GM19324 (cell line): ENCODE measurements around the gene ZNRF1.
A peak's percentile ranks its signal among the peaks of the same experiment; 100 is the strongest.
"Not testable (repeated sequence)": the region's sequence is repeated elsewhere in the genome, so short reads cannot be mapped to it uniquely, and the experiment has no call there.

Experiments used
- ATAC-seq: cut with Tn5 transposase; IDR thresholded peaks from one replicate; pipeline ENCODE4 v1.9.1; 2021; ENCODE audit warnings: mild to moderate bottlenecking, moderate library complexity; ENCODE audit not compliant: unreplicated experiment, low FRiP score

The ZNRF1 gene

DNA sequence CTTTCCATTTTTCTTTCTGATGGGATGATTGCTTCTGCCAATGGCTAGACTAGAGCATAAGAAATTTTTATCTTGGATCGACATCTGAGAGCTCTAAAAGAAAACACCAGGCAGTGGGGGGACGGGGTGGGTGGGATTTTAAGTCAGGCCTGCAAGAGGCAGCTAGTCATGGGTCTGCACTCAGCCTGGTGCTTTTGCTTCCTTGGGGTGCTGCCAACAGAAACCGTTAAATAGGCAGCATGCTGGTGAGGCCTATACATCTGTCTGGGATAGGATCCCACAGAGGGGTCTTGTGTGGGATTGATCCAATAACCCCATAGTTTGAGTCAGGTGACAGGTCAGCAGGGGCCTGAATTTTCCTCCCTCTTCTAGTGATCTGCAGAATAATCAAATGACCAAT, 26.9 kb downstream of the ZNRF1 start:
- no peak for ATAC-seq

DNA sequence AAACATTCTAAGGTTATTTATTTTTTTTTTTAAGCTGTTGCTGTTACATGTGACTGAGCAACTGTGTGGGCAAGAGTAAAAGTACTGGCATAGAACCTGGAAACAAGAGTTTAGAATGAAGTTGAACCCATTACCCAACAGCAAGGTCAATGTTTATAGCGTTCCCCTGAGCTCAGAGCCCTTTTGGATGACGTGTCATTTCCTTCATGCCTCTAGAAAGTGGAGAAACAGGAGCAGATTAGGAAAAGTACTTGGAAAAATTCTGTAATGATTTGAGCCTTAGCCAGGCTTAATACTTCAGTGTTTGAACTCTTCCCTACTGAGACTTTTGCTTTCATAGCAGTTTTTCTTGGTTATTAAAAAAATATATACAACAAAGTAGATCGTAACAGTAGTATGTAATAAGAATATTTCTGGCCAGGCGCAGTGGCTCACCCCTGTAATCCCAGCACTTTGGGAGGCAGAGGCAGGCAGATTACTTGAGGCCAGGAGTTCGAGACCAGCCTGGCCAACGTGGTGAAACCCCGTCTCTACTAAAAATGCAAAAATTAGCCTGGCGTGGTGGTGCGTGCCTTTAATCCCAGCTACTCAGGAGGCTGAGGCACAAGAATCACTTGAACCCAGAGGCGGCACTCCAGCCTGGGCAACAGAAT, 27.5 kb downstream of the ZNRF1 start:
- not testable (repeated sequence) for ATAC-seq

DNA sequence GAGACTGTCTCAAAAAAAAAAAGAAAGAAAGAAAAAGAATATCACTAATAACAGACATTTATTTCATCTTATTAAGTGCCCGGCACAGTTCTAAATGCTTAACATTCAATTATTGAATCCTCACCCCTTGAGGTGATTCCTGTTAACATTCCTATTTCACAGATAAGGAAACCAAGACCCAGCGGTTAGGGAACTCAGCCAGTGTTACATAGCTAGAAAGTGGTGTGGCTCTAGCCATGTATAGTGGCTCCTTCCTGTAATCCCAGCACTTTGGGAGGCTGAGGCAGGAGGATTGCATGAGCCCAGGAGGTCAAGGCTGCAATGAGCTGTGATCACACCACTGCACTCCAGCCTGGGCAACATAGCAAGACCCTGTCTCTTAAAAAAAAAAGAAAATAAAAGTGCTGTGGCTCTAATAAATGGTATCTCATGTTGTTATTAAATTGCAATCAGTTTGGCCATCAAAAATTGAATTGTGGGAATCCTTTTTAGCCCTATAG, 28.1 kb downstream of the ZNRF1 start:
- ATAC-seq, result no peak

DNA sequence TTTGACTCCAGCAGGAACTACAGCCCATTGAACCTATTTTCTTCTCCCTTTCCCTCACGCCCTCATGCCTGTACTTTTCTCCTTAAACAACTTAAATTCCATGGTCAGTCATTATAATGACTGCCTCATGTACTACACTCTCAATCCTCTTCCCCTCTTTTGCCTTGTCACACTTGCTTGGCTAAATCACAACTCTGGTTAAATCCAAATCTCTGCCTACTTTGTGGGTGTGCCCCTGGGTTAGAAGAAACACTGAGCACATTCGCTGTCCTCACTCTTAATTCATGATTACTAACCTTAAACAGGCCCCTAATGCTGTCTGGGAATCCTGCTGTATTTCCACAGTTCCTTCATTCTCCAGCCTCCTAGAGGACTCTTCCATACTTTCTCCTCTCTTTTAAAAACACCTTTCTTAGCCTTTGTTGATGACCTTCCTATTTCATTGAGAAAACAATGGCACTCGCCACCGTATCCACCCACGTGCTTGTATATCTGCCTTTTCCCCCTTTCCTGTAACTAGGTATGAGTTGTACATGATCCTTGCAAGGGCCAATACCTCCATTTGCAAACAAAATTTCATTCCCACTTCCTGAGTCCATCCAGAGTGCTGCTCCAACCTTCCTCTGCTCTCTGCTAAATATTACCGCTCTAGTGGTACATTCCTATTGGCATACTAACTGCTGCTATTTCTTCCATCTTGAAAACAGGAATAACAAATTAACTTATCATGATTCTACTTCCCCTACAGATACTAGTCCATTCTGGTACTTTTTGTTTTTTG, 28.9 kb downstream of the ZNRF1 start:
- ATAC-seq, result no peak

DNA sequence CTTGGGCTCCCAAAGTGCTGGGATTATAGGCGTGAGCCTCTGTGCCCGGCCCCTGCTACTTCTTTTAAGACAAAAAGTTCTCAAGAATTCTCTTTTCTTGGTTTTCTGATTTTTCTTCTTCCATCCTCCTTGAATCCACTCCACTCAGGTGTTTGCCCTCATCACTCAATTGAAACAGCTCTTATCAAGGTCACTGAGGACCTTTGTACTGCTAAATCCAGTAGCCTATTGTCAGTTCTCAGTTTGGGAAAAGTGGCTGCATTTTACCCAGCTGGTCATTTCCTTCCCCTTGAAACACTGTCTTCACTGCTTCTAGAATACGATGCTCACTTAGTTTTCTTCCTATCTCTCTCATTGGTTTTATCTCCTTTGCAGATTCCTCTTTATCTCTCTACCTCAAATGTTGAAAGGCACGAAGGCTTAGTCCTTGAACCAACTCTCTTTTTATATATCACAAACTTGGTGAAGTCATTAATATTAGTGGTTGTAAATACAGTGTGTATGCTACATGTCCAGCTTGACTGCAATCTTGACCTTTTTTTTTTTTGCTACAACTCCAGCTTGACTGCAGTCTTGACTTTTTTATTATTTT, 29.8 kb downstream of the ZNRF1 start:
- no peak for ATAC-seq

DNA sequence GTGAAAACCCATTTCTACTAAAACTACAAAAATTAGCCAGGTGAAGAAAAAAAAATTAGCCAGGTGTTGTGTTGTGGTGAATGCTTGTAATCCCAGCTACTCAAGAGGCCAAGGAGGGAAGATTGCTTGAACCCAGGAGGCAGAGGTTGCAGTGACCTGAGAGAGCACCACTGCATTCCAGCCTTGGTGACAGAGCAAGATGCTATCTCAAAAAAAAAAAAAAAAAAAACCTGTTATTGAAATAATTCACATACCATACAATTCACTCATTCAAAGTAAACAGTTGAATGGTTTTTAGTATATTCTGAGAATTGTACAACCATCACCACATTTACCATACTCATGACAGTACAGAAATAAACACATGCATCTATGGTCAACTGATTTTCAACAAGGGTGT, 31.0 kb downstream of the ZNRF1 start:
- no peak for ATAC-seq

DNA sequence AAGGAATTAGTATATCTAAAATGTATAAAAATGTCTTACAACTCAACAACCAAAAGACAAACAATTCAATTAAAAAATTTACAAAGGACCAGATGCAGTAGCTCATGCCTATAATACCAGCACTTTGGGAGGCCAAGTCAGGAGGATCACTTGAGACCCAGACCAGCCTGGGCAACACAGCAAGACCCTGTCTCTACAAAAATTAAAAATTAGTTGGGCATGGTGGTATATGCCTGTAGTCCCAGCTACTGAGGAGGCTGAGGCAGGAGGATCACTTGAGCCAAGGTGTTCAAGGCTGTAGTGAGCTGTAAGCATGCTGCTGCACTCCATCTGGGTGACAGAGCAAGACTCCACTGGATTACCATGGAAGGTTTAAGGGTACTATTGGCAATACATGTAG, 33.8 kb downstream of the ZNRF1 start:
- ATAC-seq, result no peak

DNA sequence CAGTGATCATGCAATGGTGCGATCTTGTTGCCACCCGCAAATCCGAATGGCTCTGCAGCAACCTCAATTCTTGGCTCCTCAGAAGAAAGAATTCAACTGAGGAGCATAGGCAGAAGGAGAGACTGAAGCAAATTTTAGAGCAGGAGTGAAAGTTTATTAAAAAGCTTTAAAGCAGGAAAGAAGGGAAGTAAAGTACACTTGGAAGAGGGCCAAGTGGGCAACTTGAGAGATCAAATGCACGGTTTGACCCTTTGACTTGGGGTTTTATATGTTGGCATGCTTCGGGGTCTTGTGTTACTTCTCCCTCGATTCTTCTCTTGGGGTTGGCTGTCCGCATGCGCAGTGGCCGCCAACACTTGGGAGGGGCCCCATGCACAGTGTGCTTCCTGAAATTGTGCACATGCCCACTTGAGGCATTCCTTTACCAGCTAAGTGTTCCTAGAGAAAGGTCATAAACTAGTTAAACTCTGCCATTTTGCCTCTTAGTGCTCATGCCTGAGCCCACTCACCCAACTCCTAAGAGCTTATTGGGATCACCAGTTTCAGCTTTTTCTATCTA, 36.7 kb downstream of the ZNRF1 start:
- no peak for ATAC-seq

DNA sequence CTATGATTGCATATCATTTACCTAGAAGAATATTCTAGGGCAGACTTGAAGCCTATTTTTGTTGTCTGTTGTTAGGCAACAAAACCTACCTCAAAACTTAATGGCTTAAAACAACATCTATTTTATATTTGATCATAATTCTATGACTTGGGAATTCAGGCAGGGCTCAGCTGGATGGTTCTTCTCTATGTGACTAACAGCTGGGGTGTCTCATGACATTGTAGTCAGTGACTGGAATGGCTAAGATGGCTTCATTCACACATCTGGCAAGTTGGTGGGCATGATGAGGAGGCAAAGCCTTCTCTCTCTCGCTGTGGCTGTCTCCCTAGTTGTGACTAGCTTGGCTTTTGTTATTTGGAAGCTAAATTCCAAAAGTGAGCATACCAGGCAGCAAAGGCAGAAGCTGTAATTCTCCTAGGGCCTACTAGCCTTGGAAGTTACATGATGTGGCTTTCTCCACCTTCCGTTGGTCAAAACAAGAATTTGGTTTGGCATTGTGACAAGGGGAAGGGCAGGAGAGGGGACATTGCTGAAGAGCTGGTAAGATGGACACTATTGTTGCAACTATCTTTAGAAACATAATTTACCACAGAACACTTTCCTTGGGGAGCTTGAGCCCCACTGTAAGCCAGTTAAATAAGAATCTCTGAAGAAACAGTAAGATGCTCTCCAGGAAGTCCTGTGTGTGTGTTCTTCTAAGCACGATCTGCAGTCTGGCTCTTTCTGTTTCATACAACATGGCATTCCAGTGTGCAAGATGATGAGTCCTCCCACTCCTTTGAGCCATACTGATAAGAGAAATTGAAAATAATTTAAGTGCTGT, 39.4 kb downstream of the ZNRF1 start:
- no peak for ATAC-seq

DNA sequence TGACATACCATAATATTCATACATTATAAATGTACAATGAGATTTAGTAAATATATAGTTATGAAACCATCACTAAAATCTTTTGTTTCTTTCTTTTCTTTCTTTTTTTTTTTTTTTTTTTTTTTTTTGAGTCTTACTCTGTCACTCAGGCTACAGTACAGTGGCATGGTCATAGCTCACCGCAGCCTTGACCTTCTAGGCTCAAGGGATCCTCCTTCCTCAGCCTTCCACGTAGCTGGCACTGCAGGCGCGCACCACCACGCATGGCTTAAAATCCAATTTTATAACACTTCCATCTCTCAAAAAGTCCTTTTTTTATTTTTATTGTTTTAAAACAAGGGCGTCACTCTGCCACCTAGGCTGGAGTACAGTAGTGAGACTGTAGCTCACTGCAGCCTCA, 41.1 kb downstream of the ZNRF1 start:
- no peak for ATAC-seq

DNA sequence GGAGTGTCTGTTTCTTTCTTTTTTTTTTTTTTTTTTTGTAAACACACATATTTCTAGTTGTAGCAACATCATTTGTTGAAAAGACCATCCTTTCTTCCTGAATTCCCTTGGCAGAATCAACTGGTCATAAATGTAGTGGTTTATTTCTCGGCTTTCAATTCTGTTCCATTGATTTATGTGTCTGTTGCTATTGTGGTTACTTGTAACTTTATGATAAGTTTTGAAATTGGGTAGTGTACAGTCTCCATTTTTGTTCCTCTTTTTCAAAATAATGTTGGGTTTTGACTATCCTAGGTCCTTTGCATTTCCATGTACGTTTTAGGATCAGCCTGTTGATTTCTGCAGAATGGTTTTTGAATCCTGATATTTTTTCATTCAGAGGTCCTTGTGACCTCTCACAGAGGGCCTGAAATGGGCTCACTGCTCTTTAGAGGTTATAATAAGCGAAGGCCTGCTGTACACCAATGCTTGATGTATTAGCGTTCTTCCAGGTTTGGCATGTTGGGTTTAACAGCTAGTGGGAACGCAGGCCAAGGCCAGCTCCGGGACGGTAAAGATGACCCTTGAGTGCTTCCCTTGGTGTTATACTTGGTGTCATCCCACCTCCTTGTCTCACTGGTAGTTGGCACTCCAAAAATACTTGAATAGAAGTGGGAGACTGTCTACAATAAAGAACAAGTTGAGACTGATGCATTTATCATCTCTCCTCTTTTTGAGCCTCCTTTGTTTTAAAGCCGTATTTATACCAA, 43.8 kb downstream of the ZNRF1 start:
- ATAC-seq, result no peak

DNA sequence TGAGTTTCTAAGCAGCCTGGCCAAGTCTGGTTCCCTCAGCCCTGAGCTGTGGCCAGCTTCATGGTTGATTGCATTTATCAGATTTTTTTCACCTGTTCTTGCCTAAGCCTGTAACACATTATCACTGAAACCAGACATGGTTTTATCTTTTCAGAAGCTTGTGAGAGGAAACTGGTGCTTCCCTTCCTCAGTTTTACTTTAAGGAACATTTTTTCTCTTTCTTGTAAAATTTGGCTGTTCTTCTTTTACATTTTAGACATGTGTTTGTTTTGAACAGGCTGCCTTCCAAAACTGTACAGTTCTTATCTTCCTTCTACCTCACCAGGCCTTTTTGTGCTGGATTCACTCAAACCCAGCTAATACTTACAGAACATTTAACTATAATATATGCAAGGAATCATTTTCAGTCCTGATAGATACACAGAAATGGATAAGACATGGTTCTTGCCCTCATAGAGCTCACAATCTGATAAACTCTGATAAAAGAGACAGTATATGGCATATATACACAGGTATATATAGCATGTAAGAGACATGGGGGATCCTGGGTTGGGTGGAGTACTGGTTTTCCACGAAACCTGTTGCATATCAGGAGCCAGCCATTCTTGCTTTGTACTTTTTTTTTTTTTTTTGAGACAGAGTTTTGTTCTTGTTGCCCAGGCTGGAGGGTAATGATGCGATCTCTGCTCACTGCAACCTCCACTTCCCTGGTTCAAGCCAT, 44.5 kb downstream of the ZNRF1 start:
- no peak for ATAC-seq

DNA sequence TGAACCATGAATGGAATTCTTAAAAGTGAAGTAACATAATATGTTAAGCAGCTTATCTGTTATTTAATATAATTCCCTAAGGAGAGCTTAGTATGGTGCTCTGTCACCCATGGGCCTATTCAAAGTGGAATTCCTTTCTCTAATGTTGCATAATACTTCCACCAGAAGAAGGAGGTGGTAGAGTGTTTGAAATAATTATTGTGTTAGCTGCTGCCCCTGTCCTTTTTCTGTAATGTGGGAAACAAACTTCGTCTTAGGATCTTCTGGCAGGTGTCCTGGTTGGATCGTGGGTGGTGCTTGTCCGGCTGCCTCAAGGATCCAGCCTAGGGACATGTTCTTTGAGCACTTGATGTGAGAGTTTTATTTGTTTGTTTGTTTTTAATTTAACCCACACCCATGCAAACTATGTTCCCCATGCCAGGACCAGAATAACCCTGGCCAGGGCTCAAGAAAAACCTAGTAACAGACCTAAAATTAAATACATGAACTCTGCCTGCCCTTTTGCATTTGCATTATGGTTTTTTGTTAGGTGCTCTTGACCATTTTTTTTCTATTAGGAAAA, 46.1 kb downstream of the ZNRF1 start:
- peak; percentile 48 for ATAC-seq

DNA sequence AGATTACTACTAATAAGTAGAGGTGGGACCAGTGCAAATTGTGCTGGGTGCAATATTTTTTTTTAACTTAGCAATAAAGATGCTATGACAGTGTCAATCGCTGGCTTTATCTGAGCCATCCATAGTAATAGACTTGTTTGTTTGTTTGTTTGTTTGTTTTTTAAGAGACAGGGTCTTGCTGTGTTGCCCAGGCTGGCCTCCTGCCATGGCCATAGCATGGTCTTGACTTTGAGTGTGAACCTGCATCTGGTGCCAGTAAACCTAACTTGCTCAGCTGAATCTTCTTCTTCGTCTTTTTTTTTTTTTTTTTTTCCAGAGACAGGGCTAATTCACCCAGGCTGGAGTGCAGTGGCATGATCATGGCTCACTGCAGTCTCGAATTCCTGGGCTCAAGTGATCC, 46.6 kb downstream of the ZNRF1 start:
- no peak for ATAC-seq

DNA sequence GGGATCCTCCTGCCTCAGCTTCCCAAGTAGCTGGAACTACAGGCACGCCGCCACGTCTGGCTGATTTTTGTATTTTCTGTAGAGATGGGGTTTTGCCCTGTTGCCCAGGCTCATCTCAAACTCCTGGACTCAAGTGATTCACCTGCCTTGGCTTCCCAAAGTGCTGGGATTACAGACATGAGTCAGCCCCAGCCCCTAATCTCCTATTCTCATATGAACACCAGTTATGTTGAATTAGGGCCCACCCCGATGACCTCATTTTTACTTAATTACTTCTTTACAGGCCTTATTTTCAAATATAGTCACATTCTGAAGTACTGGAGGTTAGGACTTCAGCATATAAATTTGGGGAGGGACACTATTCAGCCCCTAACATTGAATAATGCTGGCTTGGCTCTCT, 49.2 kb downstream of the ZNRF1 start:
- ATAC-seq, result no peak

DNA sequence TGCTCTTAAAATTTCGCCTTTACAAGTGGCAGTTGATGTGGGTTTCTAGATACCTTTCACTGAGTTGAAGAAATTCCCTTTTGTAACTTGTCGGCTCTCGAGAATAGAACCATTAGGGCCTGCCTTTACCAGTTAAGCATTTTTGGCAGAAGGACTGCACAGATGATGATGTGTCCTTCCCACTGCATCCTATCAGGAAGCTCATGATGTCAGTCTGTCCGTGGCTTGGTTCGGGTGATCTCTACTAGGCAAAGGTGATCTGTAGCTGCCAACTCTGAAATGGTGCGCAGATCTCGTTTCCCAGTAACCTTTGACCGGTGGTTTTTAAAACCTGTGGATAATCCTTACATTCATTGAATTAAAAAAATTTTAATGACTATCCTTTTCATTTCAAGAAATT, 49.7 kb downstream of the ZNRF1 start:
- no peak for ATAC-seq

DNA sequence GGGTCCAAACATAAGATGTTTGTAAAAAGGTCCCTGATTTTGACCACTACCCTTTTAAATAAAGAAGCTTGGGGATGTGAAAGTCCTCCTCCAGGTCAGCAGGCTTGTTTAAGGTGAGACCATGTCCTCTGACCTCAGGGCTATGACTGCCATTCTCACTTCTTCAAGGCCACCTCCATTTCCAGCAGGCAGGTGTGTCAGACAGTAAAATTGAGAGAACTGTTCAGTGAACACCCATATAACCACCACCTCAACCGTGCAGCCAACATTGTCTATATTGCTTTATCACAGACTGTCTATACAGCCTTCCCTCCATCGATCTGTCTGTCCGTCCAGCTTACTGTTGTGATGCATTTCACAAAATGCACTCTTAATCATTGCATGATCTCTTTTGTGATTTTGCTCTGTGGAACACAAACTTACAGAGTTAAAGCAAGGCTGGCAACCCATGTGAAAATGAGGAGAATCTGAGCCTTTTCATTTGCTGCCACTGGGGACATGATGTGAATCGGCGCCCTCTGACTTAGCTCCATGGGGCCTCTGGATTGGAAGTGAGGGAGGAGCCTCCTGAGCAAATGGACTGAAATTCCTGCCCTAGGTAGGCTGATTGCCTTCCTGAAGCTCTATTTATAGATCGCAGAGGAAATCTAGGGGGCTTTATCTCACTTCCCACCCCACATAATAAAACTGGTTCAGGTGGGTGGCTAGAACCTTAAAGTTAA, 53.8 kb downstream of the ZNRF1 start:
- ATAC-seq, result no peak
